IMR-90 (cell line): ENCODE data around the gene TARDBP. TPM values are rescaled to one million over a fixed set of nuclear protein-coding genes. Genes with fewer than 3 reads are reported as not detected.

ENCODE experiments used
- ATAC-seq: fragments of 200-7000 bp; cut with Tn5 transposase; 2 replicates; pipeline ENCODE4 v1.9.1; 2020; ENCODE audit warnings: low read depth, mild to moderate bottlenecking, moderate library complexity
- BruUV-seq: library from RNA; stranded (reverse); fragments of 400-500 nt; replicated peaks from 2 replicates; lab custom pipeline; 2021; lab: Mats Ljungman, UMichigan
- CTCF ChIA-PET: fragments of 300-600 bp; formaldehyde crosslinking; extraction: SDS; loops from one replicate; lab custom pipeline; 2021; ENCODE audit warnings: antibody characterized with exemption; lab: Yijun Ruan, JAX
- POLR2A ChIA-PET: fragments of 300-600 bp; sonication (Branson Sonifier 250); formaldehyde crosslinking; loops from one replicate; lab custom pipeline; 2022; ENCODE audit warnings: antibody characterized with exemption; ENCODE audit not compliant: unreplicated experiment; lab: Charles Lee
- DNase-seq: peaks from one replicate; pipeline ENCODE4 v3.0.0; 2013
- H2AFZ ChIP-seq: replicated peaks from 2 replicates; pipeline ENCODE3; 2013; ENCODE audit warnings: low read length, mild to moderate bottlenecking; ENCODE audit not compliant: poor library complexity
- H2AK5ac ChIP-seq: 2 replicates; pipeline ENCODE4 v1.6.1; 2013; ENCODE audit warnings: low read depth, low read length, inconsistent platforms
- H2AK9ac ChIP-seq: replicated peaks from 2 replicates; pipeline ENCODE3; 2013; ENCODE audit warnings: mild to moderate bottlenecking, low read depth, low read length, moderate library complexity; ENCODE audit not compliant: poor library complexity
- H2BK120ac ChIP-seq: 2 replicates; pipeline ENCODE4 v1.6.1; 2013; ENCODE audit warnings: low read depth, low read length, inconsistent platforms
- H2BK15ac ChIP-seq: 3 replicates; pipeline ENCODE4 v1.6.1; 2013; ENCODE audit warnings: low read depth, low read length, inconsistent platforms
- H2BK20ac ChIP-seq: 2 replicates; pipeline ENCODE4 v1.6.1; 2013; ENCODE audit warnings: low read depth, mild to moderate bottlenecking, inconsistent platforms, low read length, moderate library complexity
- H2BK5ac ChIP-seq: 2 replicates; pipeline ENCODE4 v1.6.1; 2013; ENCODE audit warnings: mild to moderate bottlenecking, low read depth, low read length, inconsistent platforms; ENCODE audit not compliant: poor library complexity, severe bottlenecking
- H3K14ac ChIP-seq: replicated peaks from 2 replicates; pipeline ENCODE4 v1.6.1; 2013; ENCODE audit warnings: low read depth, low read length, inconsistent platforms
- H3K18ac ChIP-seq: 2 replicates; pipeline ENCODE4 v1.6.1; 2013; ENCODE audit warnings: low read depth, low read length, control low read depth
- H3K23ac ChIP-seq: 2 replicates; pipeline ENCODE4 v1.6.1; 2013; ENCODE audit warnings: low read depth, low read length, inconsistent platforms
- H3K27ac ChIP-seq: 2 replicates; pipeline ENCODE4 v1.5.1; 2013; ENCODE audit warnings: mild to moderate bottlenecking, control low read depth, low read length; ENCODE audit not compliant: insufficient read depth
- H3K27me3 ChIP-seq: 2 replicates; pipeline ENCODE4 v1.6.1; 2013; ENCODE audit warnings: low read length; ENCODE audit not compliant: control insufficient read depth, insufficient read depth
- H3K36me3 ChIP-seq: 2 replicates; pipeline ENCODE4 v1.6.1; 2013; ENCODE audit warnings: low read length, mixed read lengths; ENCODE audit not compliant: control insufficient read depth, insufficient read depth
- H3K4ac ChIP-seq: 2 replicates; pipeline ENCODE4 v1.6.1; 2013; ENCODE audit warnings: low read depth, low read length, inconsistent platforms
- H3K4me1 ChIP-seq: 2 replicates; pipeline ENCODE4 v1.6.1; 2013; ENCODE audit warnings: low read length, mixed read lengths; ENCODE audit not compliant: control insufficient read depth, insufficient read depth
- H3K4me2 ChIP-seq: 2 replicates; pipeline ENCODE4 v1.6.1; 2013; ENCODE audit warnings: low read depth, mild to moderate bottlenecking, control low read depth, low read length, moderate library complexity
- H3K4me3 ChIP-seq: 2 replicates; pipeline ENCODE4 v1.5.1; 2013; ENCODE audit warnings: low read depth, mild to moderate bottlenecking, control low read depth, low read length, moderate library complexity; ENCODE audit not compliant: insufficient read depth
- H3K56ac ChIP-seq: 2 replicates; pipeline ENCODE4 v1.6.1; 2013; ENCODE audit warnings: low read length, inconsistent platforms; ENCODE audit not compliant: insufficient read depth; ENCODE audit errors: extremely low read depth
- H3K79me1 ChIP-seq, 2 experiments: 2 replicates each; pipeline ENCODE4 v1.6.1; 2013; ENCODE audit warnings: low read length in 2 of 2, inconsistent platforms in 1 of 2, low read depth in 1 of 2
- H3K9ac ChIP-seq: 2 replicates; pipeline ENCODE4 v1.6.1; 2013; ENCODE audit warnings: low read depth, low read length, control low read depth
- H3K9me1 ChIP-seq: 2 replicates; pipeline ENCODE4 v1.6.1; 2013; ENCODE audit warnings: low read length, inconsistent platforms; ENCODE audit not compliant: insufficient read depth
- H3K9me3 ChIP-seq: 2 replicates; pipeline ENCODE4 v1.6.1; 2013; ENCODE audit warnings: low read length; ENCODE audit not compliant: control insufficient read depth, insufficient read depth
- H4K20me1 ChIP-seq: 2 replicates; pipeline ENCODE4 v1.6.1; 2013; ENCODE audit warnings: low read length, inconsistent platforms; ENCODE audit not compliant: insufficient read depth
- H4K5ac ChIP-seq: 2 replicates; pipeline ENCODE4 v1.6.1; 2013; ENCODE audit warnings: mild to moderate bottlenecking, low read depth, low read length, control low read depth
- H4K8ac ChIP-seq, 2 experiments: 2 replicates each; pipeline ENCODE4 v1.6.1; 2013; ENCODE audit warnings: low read depth in 2 of 2, low read length in 2 of 2, control low read depth in 1 of 2, inconsistent platforms in 1 of 2
- H4K91ac ChIP-seq: 2 replicates; pipeline ENCODE4 v1.6.1; 2013; ENCODE audit warnings: low read depth, low read length, inconsistent platforms; ENCODE audit not compliant: insufficient read depth
- BHLHE40 ChIP-seq: fragments of 150-350 bp; IDR thresholded peaks from 2 replicates; pipeline ENCODE4 v1.6.1; 2016; ENCODE audit warnings: mild to moderate bottlenecking, low read depth, low read length
- CHD1 ChIP-seq: IDR thresholded peaks from 2 replicates; pipeline ENCODE4 v1.6.1; 2012; ENCODE audit warnings: low read depth, low read length, improper control_type of control experiment
- NFE2L2 ChIP-seq: fragments of 150-350 bp; IDR thresholded peaks from 2 replicates; pipeline ENCODE4 v1.6.1; 2016; ENCODE audit warnings: low read depth, mild to moderate bottlenecking, low read length
- POLR2A ChIP-seq: IDR thresholded peaks from 2 replicates; pipeline ENCODE4 v1.6.1; 2012; ENCODE audit warnings: mild to moderate bottlenecking, low read depth, low read length
- SMC3 ChIP-seq: fragments of 150-350 bp; IDR thresholded peaks from 2 replicates; pipeline ENCODE4 v1.6.1; 2016; ENCODE audit warnings: low read depth, mild to moderate bottlenecking, antibody characterized with exemption, low read length, moderate library complexity
- USF2 ChIP-seq: fragments of 150-350 bp; IDR thresholded peaks from 2 replicates; pipeline ENCODE4 v1.6.1; 2017; ENCODE audit warnings: mild to moderate bottlenecking, antibody characterized with exemption, low read length, low read depth
- WGBS, 2 experiments: methylation state at CpG; one replicate each; pipeline versions ENCODE4 v1.1.5 to v1.1.7; 2013; ENCODE audit warnings: missing lambda C conversion rate in 2 of 2; ENCODE audit not compliant: insufficient read length in 1 of 2; ENCODE audit errors: extremely low coverage in 2 of 2; 5-methylcytosine and 5-hydroxymethylcytosine counted together
- dilution Hi-C: fragments of 300-500 bp; cut with HindIII; formaldehyde crosslinking; loops from one replicate; pipeline ENCODE4 v1.14.3; 2018; ENCODE audit warnings: low sequenced_read_pairs; ENCODE audit not compliant: unreplicated experiment
- in situ Hi-C: fragments of 300-500 bp; cut with MboI; formaldehyde crosslinking; loops from 3 replicates; pipeline ENCODE4 v1.14.3; 2019; ENCODE audit warnings: low sequenced_read_pairs, inconsistent platforms, mixed read lengths
- intact Hi-C: fragments of 100-400 bp; cut with micrococcal nuclease; formaldehyde crosslinking; loops from 2 replicates; pipeline ENCODE4 v1.10.0; 2022
- polyA plus RNA-seq, 3 experiments: library from polyadenylated mRNA; depleted of rRNA; stranded (reverse); fragments of >200 nt; gene quantifications; 2 replicates each; pipeline ENCODE4 v1.2.3, GENCODE V29; 2012; ENCODE audit warnings: low replicate concordance in 1 of 3
- total RNA-seq: library from RNA; depleted of rRNA; stranded (reverse); fragments of >200 nt; gene quantifications from 2 replicates; pipeline ENCODE4 v1.2.3, GENCODE V29; 2012
- TF ChIP-seq, protein P1 (sequence below): conservative IDR thresholded peaks from 2 replicates; pipeline ENCODE4 v1.5.1; 2012; ENCODE audit warnings: mild to moderate bottlenecking, low read depth, low read length, improper control_type of control experiment
- TF ChIP-seq, protein P2 (sequence below): fragments of 150-350 bp; IDR thresholded peaks from 2 replicates; pipeline ENCODE4 v1.6.1; 2016; ENCODE audit warnings: low read depth, mild to moderate bottlenecking, low read length, moderate library complexity, borderline replicate concordance

TARDBP gene
- total and polyA plus RNA-seq, 2 of the 4 experiments (the other 2 are of a cell fraction), result 36.7 to 161 TPM

- TF ChIP-seq USF2, result no peak
Observed at GRCh38 chr1:11051781-11052511, 39.5 kb downstream of the TARDBP start (continued).

DNA sequence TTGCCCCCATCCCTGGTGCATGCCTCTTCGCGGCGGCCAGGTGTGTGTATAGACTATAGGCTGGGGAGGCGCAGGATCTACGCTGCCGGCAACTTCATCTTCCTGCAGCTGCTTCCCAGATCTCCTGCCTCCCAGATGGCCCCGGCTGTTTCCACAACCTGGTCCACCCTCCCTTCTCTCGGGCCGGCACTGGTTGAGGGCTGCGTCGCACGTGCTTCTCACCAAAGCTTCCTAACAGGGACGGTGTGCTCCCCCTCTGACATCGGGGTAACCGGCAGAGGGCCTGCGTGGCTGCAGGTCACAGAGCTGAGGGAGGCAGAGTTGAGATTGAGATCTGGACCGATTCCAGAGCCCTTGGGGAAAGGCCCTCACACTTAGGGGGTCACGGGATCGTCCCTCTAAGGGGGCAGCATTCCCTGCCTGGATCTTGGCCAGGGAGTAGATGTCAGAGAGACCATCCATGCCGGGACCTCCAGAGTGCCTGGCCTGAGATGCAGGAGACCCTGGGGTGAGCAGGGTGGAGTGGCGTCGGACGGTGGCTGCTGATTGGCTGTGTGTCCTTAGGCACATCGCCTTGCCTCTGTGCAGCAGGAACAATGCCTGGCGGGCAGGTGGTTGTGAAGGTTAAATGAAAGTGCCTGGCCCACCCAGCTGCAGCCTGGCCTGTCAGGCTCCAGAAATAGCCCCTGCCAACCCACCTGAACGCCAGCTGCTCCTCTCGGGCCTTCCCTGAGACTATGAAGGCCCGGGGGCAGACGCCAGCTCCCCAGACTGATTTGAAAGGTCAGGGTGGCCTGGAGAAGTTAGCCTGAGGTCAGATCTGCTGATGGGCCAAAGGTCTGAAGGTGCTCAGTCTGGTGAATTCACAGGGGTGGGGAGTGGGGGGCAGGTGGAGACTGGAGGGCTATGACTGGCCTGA lies 40.6 kb downstream of the TARDBP start:
- Histone ChIP-seq H2BK120ac (no peak overlapping the region), H3K18ac (no peak overlapping the region), H3K14ac (no peak overlapping the region), H3K9me1 (0 out of 2 replicates have a peak, but pooled peaks cover 3% of the 10 kb centered on the region), H4K8ac (no peak overlapping the region), H4K91ac (no peak overlapping the region), H3K9me3 (no peaks in the 10 kb centered on the region), H3K56ac (no peak overlapping the region), H2AFZ (peak overlapping the region; percentile 39), H4K20me1 (peaks cover 24% of the 10 kb centered on the region), H3K23ac (no peak overlapping the region), H2BK5ac (no peak overlapping the region), H3K27me3 (no peaks in the 10 kb centered on the region), H3K4me3 (no peak overlapping the region), H2BK20ac (no peak overlapping the region), H3K27ac (no peak overlapping the region), H3K4ac (no peak overlapping the region), H3K79me1 (peaks cover 0 to 16% of the 10 kb centered on the region in 2 experiments; a peak in 3 of 4 replicates), H2AK5ac (no peak overlapping the region), H3K4me2 (no peak overlapping the region), H3K9ac (no peak overlapping the region), H3K36me3 (peaks cover 13% of the 10 kb centered on the region), H4K5ac (no peak overlapping the region), H2BK15ac (no peak overlapping the region), H2AK9ac (no peak overlapping the region), H3K4me1 (no peaks in the 10 kb centered on the region)
- in situ Hi-C loops, result no loop called here
- peak; percentile 56 for ATAC-seq
- intact Hi-C loops, result no loop called here
- 50% methylated on average over 5 of the region's 29 CpGs; no CpG with 5 or more reads in 1 of the 2 experiments for WGBS, 2 experiments
- dilution Hi-C loops, result no loop called here
- DNase-seq, result no peak
- ChIA-PET CTCF (interaction anchor here (1.0 kb wide), 1 partner anchor 15 kb away, joined by 4 read pairs; no protein-coding TSS in a partner anchor), POLR2A (no interaction called here)
- BruUV-seq, result no TSS peak
- TF ChIP-seq USF2 (no peak), NFE2L2 (no peak), POLR2A (no peak), BHLHE40 (no peak), SMC3 (no peak), CHD1 (no peak)
- TF ChIP-seq, protein P1, sequence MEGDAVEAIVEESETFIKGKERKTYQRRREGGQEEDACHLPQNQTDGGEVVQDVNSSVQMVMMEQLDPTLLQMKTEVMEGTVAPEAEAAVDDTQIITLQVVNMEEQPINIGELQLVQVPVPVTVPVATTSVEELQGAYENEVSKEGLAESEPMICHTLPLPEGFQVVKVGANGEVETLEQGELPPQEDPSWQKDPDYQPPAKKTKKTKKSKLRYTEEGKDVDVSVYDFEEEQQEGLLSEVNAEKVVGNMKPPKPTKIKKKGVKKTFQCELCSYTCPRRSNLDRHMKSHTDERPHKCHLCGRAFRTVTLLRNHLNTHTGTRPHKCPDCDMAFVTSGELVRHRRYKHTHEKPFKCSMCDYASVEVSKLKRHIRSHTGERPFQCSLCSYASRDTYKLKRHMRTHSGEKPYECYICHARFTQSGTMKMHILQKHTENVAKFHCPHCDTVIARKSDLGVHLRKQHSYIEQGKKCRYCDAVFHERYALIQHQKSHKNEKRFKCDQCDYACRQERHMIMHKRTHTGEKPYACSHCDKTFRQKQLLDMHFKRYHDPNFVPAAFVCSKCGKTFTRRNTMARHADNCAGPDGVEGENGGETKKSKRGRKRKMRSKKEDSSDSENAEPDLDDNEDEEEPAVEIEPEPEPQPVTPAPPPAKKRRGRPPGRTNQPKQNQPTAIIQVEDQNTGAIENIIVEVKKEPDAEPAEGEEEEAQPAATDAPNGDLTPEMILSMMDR, result no peak
- TF ChIP-seq, protein P2, sequence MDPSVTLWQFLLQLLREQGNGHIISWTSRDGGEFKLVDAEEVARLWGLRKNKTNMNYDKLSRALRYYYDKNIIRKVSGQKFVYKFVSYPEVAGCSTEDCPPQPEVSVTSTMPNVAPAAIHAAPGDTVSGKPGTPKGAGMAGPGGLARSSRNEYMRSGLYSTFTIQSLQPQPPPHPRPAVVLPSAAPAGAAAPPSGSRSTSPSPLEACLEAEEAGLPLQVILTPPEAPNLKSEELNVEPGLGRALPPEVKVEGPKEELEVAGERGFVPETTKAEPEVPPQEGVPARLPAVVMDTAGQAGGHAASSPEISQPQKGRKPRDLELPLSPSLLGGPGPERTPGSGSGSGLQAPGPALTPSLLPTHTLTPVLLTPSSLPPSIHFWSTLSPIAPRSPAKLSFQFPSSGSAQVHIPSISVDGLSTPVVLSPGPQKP, result no peak
